Activated T-helper 17 cell treated with anti-CD3 and anti-CD28 coated beads, Interleukin-2, amount 50 U/mL, for 72 hours (primary cell): ENCODE results near the gene KRR1. TPM values are rescaled to one million over a fixed set of nuclear protein-coding genes. Genes with fewer than 3 reads are reported as not detected.
A peak's percentile ranks its signal among the peaks of the same experiment; 100 is the strongest.
"Not testable (repeated sequence)": the region's sequence is repeated elsewhere in the genome, so short reads cannot be mapped to it uniquely, and the experiment has no call there.

Experiments used
- ATAC-seq: fragments of 150-1000 bp; cut with Tn5 transposase; replicated peaks from 2 replicates; pipeline ENCODE4 v1.10.0; 2021; ENCODE audit warnings: mild to moderate bottlenecking, moderate library complexity
- H3K27ac Mint-ChIP-seq: one replicate; pipeline ENCODE4 v1.8.0; 2022; ENCODE audit warnings: mixed read lengths
- H3K27me3 Mint-ChIP-seq: one replicate; pipeline ENCODE4 v1.8.0; 2022; ENCODE audit warnings: mixed read lengths
- H3K36me3 Mint-ChIP-seq: one replicate; pipeline ENCODE4 v1.8.0; 2022; ENCODE audit warnings: low read depth, mild to moderate bottlenecking, mixed read lengths
- H3K4me1 Mint-ChIP-seq: one replicate; pipeline ENCODE4 v1.8.0; 2022; ENCODE audit warnings: mixed read lengths
- H3K4me3 Mint-ChIP-seq: one replicate; pipeline ENCODE4 v1.8.0; 2022; ENCODE audit warnings: mild to moderate bottlenecking, mixed read lengths
- H3K9me3 Mint-ChIP-seq: one replicate; pipeline ENCODE4 v1.8.0; 2022; ENCODE audit warnings: mixed read lengths
- total RNA-seq, 2 donors: library from RNA; stranded (reverse); gene quantifications; one replicate each; pipeline ENCODE4 v1.2.3, GENCODE V29; 2022

Gene KRR1
- total RNA-seq, 2 donors from 2014 or later: 113 to 151 TPM

DNA sequence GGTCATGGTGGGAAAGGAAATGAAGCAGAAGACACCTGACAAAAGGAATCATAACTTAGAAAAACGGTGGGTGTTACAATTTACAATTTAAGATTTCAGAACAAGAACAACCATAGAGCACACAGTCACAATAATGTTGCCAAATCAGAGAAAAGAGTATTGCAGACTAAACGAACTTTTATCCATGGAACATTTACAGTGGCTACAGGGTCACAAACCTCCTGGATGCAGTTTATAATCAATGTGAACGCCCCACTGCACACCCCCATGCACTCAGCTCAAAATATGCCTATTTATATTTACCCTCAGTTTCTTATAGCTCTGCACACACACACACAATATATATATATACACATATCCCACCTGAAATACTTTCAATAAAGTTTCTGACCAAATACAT lies 8.0 kb downstream of the KRR1 start:
- Mint-ChIP-seq H3K9me3 (no peaks in the 10 kb centered on the region), H3K4me3 (no peak overlapping the region), H3K36me3 (no peaks in the 10 kb centered on the region), H3K27ac (no peak overlapping the region), H3K4me1 (peaks cover 15% of the 10 kb centered on the region), H3K27me3 (no peaks in the 10 kb centered on the region)
- no peak for ATAC-seq

GRCh38 chr12:75491169-75491568 lies 20.2 kb downstream of the KRR1 start:
- H3K27ac Mint-ChIP-seq: no peak overlapping the region
- peaks cover 59% of the 10 kb centered on the region for H3K36me3 Mint-ChIP-seq
- H3K4me3 Mint-ChIP-seq: no peak overlapping the region
- H3K4me1 Mint-ChIP-seq: peaks cover 40% of the 10 kb centered on the region
- no peaks in the 10 kb centered on the region for H3K27me3 Mint-ChIP-seq
- no peaks in the 10 kb centered on the region for H3K9me3 Mint-ChIP-seq
- ATAC-seq: no peak

GRCh38 chr12:75489613-75490210 lies 21.7 kb downstream of the KRR1 start:
- Mint-ChIP-seq H3K4me3 (peak overlapping the region; percentile 69), H3K9me3 (no peaks in the 10 kb centered on the region), H3K36me3 (peaks cover 72% of the 10 kb centered on the region), H3K27me3 (no peaks in the 10 kb centered on the region), H3K4me1 (peaks cover 31% of the 10 kb centered on the region), H3K27ac (peak overlapping the region; percentile 79)
- ATAC-seq: peak; percentile 96

- peak; percentile 28 for ATAC-seq
- no peaks in the 10 kb centered on the region for H3K9me3 Mint-ChIP-seq
- peaks cover 78% of the 10 kb centered on the region for H3K36me3 Mint-ChIP-seq
- H3K27ac Mint-ChIP-seq: peak overlapping the region; percentile 79
- H3K4me3 Mint-ChIP-seq: peak overlapping the region; percentile 69
- H3K27me3 Mint-ChIP-seq: no peaks in the 10 kb centered on the region
- peaks cover 32% of the 10 kb centered on the region for H3K4me1 Mint-ChIP-seq
Observed at GRCh38 chr12:75489187-75489586, 22.2 kb downstream of the KRR1 start.

GRCh38 chr12:75488553-75488952 lies 22.9 kb downstream of the KRR1 start:
- H3K27ac Mint-ChIP-seq: no peak overlapping the region
- no peaks in the 10 kb centered on the region for H3K9me3 Mint-ChIP-seq
- H3K4me3 Mint-ChIP-seq: peak overlapping the region; percentile 69
- peaks cover 32% of the 10 kb centered on the region for H3K4me1 Mint-ChIP-seq
- H3K36me3 Mint-ChIP-seq: peaks cover 84% of the 10 kb centered on the region
- no peak for ATAC-seq
- H3K27me3 Mint-ChIP-seq: no peaks in the 10 kb centered on the region

DNA sequence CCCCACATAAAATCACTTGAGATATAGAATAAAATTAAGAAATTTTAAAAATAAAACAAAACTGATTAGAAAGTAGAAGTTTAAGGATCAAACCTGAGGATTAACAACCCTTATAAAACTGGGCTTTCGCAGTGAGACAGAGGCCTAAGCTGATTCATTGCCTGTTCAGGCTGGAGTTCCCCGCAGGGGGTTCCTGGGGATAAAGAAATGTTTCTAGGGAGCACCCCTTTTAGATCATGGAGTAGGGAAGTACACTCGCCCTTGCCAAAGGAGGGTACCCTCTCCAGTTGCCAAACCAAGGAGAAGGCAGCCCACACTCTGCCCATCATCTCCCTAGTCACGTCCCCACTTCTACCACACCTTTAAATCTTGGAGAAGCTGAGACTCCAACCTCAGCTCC lies 24.1 kb downstream of the KRR1 start:
- H3K4me1 Mint-ChIP-seq: peaks cover 34% of the 10 kb centered on the region
- H3K27ac Mint-ChIP-seq: no peak overlapping the region
- H3K27me3 Mint-ChIP-seq: no peaks in the 10 kb centered on the region
- ATAC-seq: no peak
- no peaks in the 10 kb centered on the region for H3K9me3 Mint-ChIP-seq
- peaks cover 95% of the 10 kb centered on the region for H3K36me3 Mint-ChIP-seq
- peak overlapping the region; percentile 69 for H3K4me3 Mint-ChIP-seq

- ATAC-seq, H3K27me3 Mint-ChIP-seq, H3K9me3 Mint-ChIP-seq: not testable (repeated sequence)
- peaks cover 49% of the 10 kb centered on the region for H3K4me1 Mint-ChIP-seq
- H3K36me3 Mint-ChIP-seq: peaks cover 95% of the 10 kb centered on the region
- H3K27ac Mint-ChIP-seq: peak overlapping the region; percentile 99
- peak overlapping the region; percentile 97 for H3K4me3 Mint-ChIP-seq
Observed at GRCh38 chr12:75484450-75484849, 27.0 kb downstream of the KRR1 start.

GRCh38 chr12:75483431-75483830 lies 28.0 kb downstream of the KRR1 start:
- no peaks in the 10 kb centered on the region for H3K27me3 Mint-ChIP-seq
- H3K9me3 Mint-ChIP-seq: no peaks in the 10 kb centered on the region
- H3K4me3 Mint-ChIP-seq: peak overlapping the region; percentile 97
- no peak for ATAC-seq
- peak overlapping the region; percentile 99 for H3K27ac Mint-ChIP-seq
- H3K36me3 Mint-ChIP-seq: peaks cover 85% of the 10 kb centered on the region
- peaks cover 48% of the 10 kb centered on the region for H3K4me1 Mint-ChIP-seq

- H3K27me3 Mint-ChIP-seq: no peaks in the 10 kb centered on the region
- H3K9me3 Mint-ChIP-seq: no peaks in the 10 kb centered on the region
- no peak for ATAC-seq
- peaks cover 77% of the 10 kb centered on the region for H3K36me3 Mint-ChIP-seq
- peak overlapping the region; percentile 99 for H3K27ac Mint-ChIP-seq
- peak overlapping the region; percentile 97 for H3K4me3 Mint-ChIP-seq
- peaks cover 47% of the 10 kb centered on the region for H3K4me1 Mint-ChIP-seq
Observed at GRCh38 chr12:75482646-75483045, 28.8 kb downstream of the KRR1 start.

GRCh38 chr12:75481774-75482173 lies 29.6 kb downstream of the KRR1 start:
- peak overlapping the region; percentile 97 for H3K4me3 Mint-ChIP-seq
- H3K27me3 Mint-ChIP-seq: no peaks in the 10 kb centered on the region
- no peak for ATAC-seq
- H3K4me1 Mint-ChIP-seq: peaks cover 49% of the 10 kb centered on the region
- H3K36me3 Mint-ChIP-seq: peaks cover 69% of the 10 kb centered on the region
- no peaks in the 10 kb centered on the region for H3K9me3 Mint-ChIP-seq
- H3K27ac Mint-ChIP-seq: peak overlapping the region; percentile 99

DNA sequence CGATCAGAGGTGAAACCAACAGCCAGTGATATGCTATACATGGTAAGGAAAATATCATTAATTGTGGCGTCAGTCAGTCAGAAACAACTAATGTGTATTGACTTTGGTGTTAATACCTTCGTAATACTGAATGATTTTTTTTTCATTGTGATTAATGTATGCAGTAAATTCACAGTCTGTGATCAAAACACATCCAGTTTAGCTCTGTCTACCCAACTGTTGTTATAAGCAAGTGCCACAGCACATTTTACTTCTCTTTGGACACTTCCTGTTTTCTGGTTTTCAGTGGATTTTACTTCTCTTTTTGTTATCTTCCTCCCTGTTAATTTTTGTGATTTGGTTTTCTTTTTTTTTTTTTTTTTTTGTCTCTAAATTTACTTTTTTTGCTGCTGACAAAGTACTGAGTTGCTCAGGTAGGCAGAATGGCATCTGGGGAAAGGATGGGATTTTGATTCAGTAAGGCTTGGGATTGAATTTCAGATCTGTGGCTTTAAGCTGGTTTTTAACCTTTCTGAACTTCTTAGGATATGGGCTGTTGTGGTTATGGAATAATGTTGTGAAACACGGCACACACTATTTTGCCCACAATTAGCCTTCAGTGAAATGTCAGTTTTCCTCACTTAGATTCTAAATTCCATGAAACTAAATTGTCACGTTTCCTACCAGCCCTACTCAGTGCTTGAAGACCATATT lies 30.2 kb downstream of the KRR1 start:
- peaks cover 64% of the 10 kb centered on the region for H3K36me3 Mint-ChIP-seq
- peak; percentile 1 for ATAC-seq

GRCh38 chr12:75480469-75480949 lies 30.9 kb downstream of the KRR1 start, which contains the start of gene GLIPR1:
TSS of gene GLIPR1 (plus strand) at chr12:75480755. CDS start at chr12:75480881, 126 bp downstream.
- peak; percentile 78 for ATAC-seq
- H3K4me1 Mint-ChIP-seq: peaks cover 45% of the 10 kb centered on the region

More for the DNA sequence above, 30.2 kb downstream of the KRR1 start:
- H3K4me1 Mint-ChIP-seq: peaks cover 45% of the 10 kb centered on the region
- H3K4me3 Mint-ChIP-seq: peak overlapping the region; percentile 97
- peak overlapping the region; percentile 99 for H3K27ac Mint-ChIP-seq
- H3K27me3 Mint-ChIP-seq: no peaks in the 10 kb centered on the region
- no peaks in the 10 kb centered on the region for H3K9me3 Mint-ChIP-seq

GRCh38 chr12:75479963-75480461 lies 31.4 kb downstream of the KRR1 start:
- peak; percentile 37 for ATAC-seq
- H3K36me3 Mint-ChIP-seq: peaks cover 54% of the 10 kb centered on the region

More at GRCh38 chr12:75480469-75480949, 30.9 kb downstream of the KRR1 start, which contains the start of gene GLIPR1:
- Mint-ChIP-seq H3K36me3 (peaks cover 59% of the 10 kb centered on the region), H3K4me3 (peak within 1 kb of the TSS; percentile 97), H3K27ac (peak within 1 kb of the TSS; percentile 99), H3K27me3 (no peaks in the 10 kb centered on the region), H3K9me3 (no peaks in the 10 kb centered on the region)

DNA sequence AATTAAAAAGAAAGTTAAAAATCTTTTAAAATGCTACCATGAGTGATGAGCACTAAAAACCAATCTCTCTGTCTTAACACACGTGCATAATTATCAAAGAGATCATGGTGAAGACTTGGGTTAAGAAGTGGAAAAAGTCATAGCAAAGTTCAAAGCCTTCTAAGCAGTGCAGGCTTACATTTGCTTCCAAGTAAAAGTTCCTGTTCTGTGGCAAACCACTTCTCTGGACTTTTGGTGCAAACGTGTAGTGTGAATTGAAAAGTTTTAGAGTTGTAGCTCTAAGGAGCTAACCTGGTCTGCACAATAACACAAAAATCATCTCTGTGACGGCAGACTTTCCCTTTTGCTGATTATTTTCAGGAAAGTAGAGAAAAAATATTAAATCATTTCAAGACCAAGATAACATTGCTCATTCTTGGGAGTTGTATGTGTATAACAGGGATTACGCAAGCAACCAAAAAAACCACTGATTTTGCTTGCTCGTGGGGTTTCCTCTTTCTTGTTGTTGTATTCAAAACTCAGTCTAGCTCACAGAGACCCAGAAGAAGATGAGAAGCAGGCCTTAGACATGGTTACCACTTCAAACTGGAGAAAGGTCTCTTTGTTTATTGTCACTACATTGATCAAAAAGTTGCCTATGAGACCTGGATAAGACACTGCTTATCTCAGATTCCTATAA lies 33.2 kb downstream of the KRR1 start:
- Mint-ChIP-seq H3K36me3 (peaks cover 36% of the 10 kb centered on the region), H3K4me1 (peaks cover 31% of the 10 kb centered on the region), H3K27me3 (no peaks in the 10 kb centered on the region), H3K9me3 (no peaks in the 10 kb centered on the region), H3K4me3 (peak overlapping the region; percentile 97), H3K27ac (peak overlapping the region; percentile 99)
- ATAC-seq: peak; percentile 53

More at GRCh38 chr12:75479963-75480461, 31.4 kb downstream of the KRR1 start:
- peaks cover 45% of the 10 kb centered on the region for H3K4me1 Mint-ChIP-seq
- H3K9me3 Mint-ChIP-seq: no peaks in the 10 kb centered on the region
- H3K4me3 Mint-ChIP-seq: peak overlapping the region; percentile 97
- H3K27ac Mint-ChIP-seq: peak overlapping the region; percentile 99
- H3K27me3 Mint-ChIP-seq: no peaks in the 10 kb centered on the region
